GM12878 (cell line): Measurements from ENCODE around the gene SCARF1. TPM values are rescaled to one million over a fixed set of nuclear protein-coding genes. Genes with fewer than 3 reads are reported as not detected.
A peak's percentile ranks its signal among the peaks of the same experiment; 100 is the strongest.

Source experiments
- ATAC-seq: fragments of 200-7000 bp; cut with Tn5 transposase; 3 replicates; pipeline ENCODE4 v1.9.1; 2020; ENCODE audit warnings: mild to moderate bottlenecking, moderate library complexity
- BruUV-seq: library from RNA; stranded (reverse); fragments of 400-500 nt; replicated peaks from 2 replicates; lab custom pipeline; 2021; lab: Mats Ljungman, UMichigan
- CTCF ChIA-PET: fragments of 300-600 bp; sonication (Branson Sonifier 250); formaldehyde crosslinking; extraction: SDS; loops from one replicate; lab custom pipeline; 2021; ENCODE audit warnings: inconsistent platforms; lab: Yijun Ruan, JAX
- POLR2A ChIA-PET: fragments of 350-600 bp; formaldehyde crosslinking; extraction: SDS; loops from one replicate; lab custom pipeline; 2021; ENCODE audit warnings: inconsistent platforms; lab: Charles Lee
- RAD21 ChIA-PET: fragments of 300-600 bp; sonication (Branson Sonifier 250); formaldehyde crosslinking; loops from one replicate; lab custom pipeline; 2023; ENCODE audit warnings: antibody characterized with exemption; ENCODE audit not compliant: unreplicated experiment; lab: Charles Lee
- SMC1A ChIA-PET: fragments of 300-600 bp; sonication (Branson Sonifier 250); formaldehyde crosslinking; loops from one replicate; lab custom pipeline; 2023; ENCODE audit not compliant: unreplicated experiment, uncharacterized antibody; lab: Charles Lee
- DNase-seq: peaks from one replicate; pipeline ENCODE4 v3.0.0-alpha.2; 2011; ENCODE audit warnings: low read depth, low spot score
- FAIRE-seq: peaks from 3 replicates; lab custom pipeline; 2011; peaks lifted over from hg19 to GRCh38; lab: Jason Lieb, UNC
- H2AFZ ChIP-seq: 2 replicates; pipeline ENCODE4 v1.6.0; 2011; ENCODE audit warnings: low read depth, low read length, control low read depth; ENCODE audit not compliant: control insufficient read depth
- H3K27ac ChIP-seq: 2 replicates; pipeline ENCODE4 v1.5.1; 2011; ENCODE audit warnings: control low read depth; ENCODE audit not compliant: control insufficient read depth, insufficient read depth
- H3K27me3 ChIP-seq, 2 experiments: replicated peaks in 1 of 2; 2 replicates each; pipeline versions ENCODE4 v1.6.0 to v1.6.1; 2011; ENCODE audit warnings: low read length in 1 of 2; ENCODE audit not compliant: control insufficient read depth in 2 of 2, insufficient read depth in 2 of 2
- H3K36me3 ChIP-seq, 2 experiments: 2 replicates each; pipeline ENCODE4 v1.5.1; 2011; ENCODE audit warnings: low read length in 1 of 2; ENCODE audit not compliant: control insufficient read depth in 2 of 2, insufficient read depth in 2 of 2
- H3K4me1 ChIP-seq: 2 replicates; pipeline ENCODE4 v1.6.1; 2011; ENCODE audit warnings: mild to moderate bottlenecking, low read length, moderate library complexity, mixed read lengths; ENCODE audit not compliant: control insufficient read depth, insufficient read depth
- H3K4me2 ChIP-seq: 2 replicates; pipeline ENCODE4 v1.6.0; 2011; ENCODE audit warnings: control low read depth; ENCODE audit not compliant: control insufficient read depth, insufficient read depth
- H3K4me3 ChIP-seq: fragments of 200-600 bp; sonication (generic); 2 replicates; pipeline ENCODE4 v1.5.1; 2016
- H3K79me2 ChIP-seq: 2 replicates; pipeline ENCODE4 v1.6.0; 2011; ENCODE audit warnings: low read length; ENCODE audit not compliant: control insufficient read depth, insufficient read depth
- H3K9ac ChIP-seq: 2 replicates; pipeline ENCODE4 v1.8.0; 2011; ENCODE audit warnings: low read length, control low read depth, mixed read lengths; ENCODE audit not compliant: control insufficient read depth, insufficient read depth
- H3K9me3 ChIP-seq: replicated peaks from 3 replicates; pipeline ENCODE4 v1.5.1; 2011; ENCODE audit warnings: mild to moderate bottlenecking, low read length; ENCODE audit not compliant: control insufficient read depth, insufficient read depth
- H4K20me1 ChIP-seq: 2 replicates; pipeline ENCODE4 v1.6.0; 2011; ENCODE audit not compliant: control insufficient read depth, insufficient read depth
- BACH1 ChIP-seq: fragments of 450-650 bp; IDR thresholded peaks from 2 replicates; pipeline ENCODE4 v1.6.1; 2017; ENCODE audit warnings: mild to moderate bottlenecking, borderline replicate concordance
- BHLHE40 ChIP-seq, 2 experiments: fragments of 450-650 bp in 1 of 2; IDR thresholded peaks; 2 replicates each; pipeline ENCODE4 v1.6.1; 2011 to 2017; ENCODE audit warnings: low read depth in 2 of 2, borderline replicate concordance in 1 of 2, improper control_type of control experiment in 1 of 2, low read length in 1 of 2, mild to moderate bottlenecking in 1 of 2
- DPF2 ChIP-seq: fragments of 450-650 bp; IDR thresholded peaks from 2 replicates; pipeline ENCODE4 v1.6.1; 2017; ENCODE audit warnings: mild to moderate bottlenecking
- ELK1 ChIP-seq: IDR thresholded peaks from 2 replicates; pipeline ENCODE4 v1.6.1; 2012; ENCODE audit warnings: low read depth, low read length, improper control_type of control experiment
- MYC ChIP-seq: IDR thresholded peaks from 2 replicates; pipeline ENCODE4 v1.6.1; 2011; ENCODE audit warnings: mild to moderate bottlenecking, low read length, moderate library complexity, inconsistent platforms; ENCODE audit not compliant: insufficient read depth, insufficient replicate concordance, insufficient read length, severe bottlenecking
- NKRF ChIP-seq: fragments of 450-650 bp; conservative IDR thresholded peaks from 2 replicates; pipeline ENCODE4 v1.6.1; 2017; ENCODE audit warnings: mild to moderate bottlenecking, moderate library complexity
- NR2F1 ChIP-seq: fragments of 450-650 bp; conservative IDR thresholded peaks from 2 replicates; pipeline ENCODE4 v1.6.1; 2017; ENCODE audit warnings: mild to moderate bottlenecking
- POLR2A ChIP-seq: IDR thresholded peaks from 2 replicates; pipeline ENCODE4 v1.6.1; 2011; ENCODE audit warnings: low read depth, mild to moderate bottlenecking, low read length
- RAD51 ChIP-seq: fragments of 450-650 bp; IDR thresholded peaks from 2 replicates; pipeline ENCODE4 v1.6.1; 2016; ENCODE audit warnings: moderate library complexity, mild to moderate bottlenecking, inconsistent platforms
- RFX5 ChIP-seq: IDR thresholded peaks from 2 replicates; pipeline ENCODE4 v1.6.1; 2011; ENCODE audit warnings: low read depth, low read length, improper control_type of control experiment
- SIX5 ChIP-seq: IDR thresholded peaks from 2 replicates; pipeline ENCODE4 v1.6.1; 2011; ENCODE audit warnings: mild to moderate bottlenecking, low read depth, low read length, moderate library complexity; ENCODE audit not compliant: severe bottlenecking
- SMARCA5 ChIP-seq: fragments of 450-650 bp; IDR thresholded peaks from 2 replicates; pipeline ENCODE4 v1.6.1; 2017; ENCODE audit warnings: mild to moderate bottlenecking
- ZNF207 ChIP-seq: fragments of 450-650 bp; IDR thresholded peaks from 2 replicates; pipeline ENCODE4 v1.6.1; 2014; ENCODE audit warnings: antibody characterized with exemption, mild to moderate bottlenecking, borderline replicate concordance
- ZNF217 ChIP-seq: fragments of 450-650 bp; IDR thresholded peaks from 2 replicates; pipeline ENCODE4 v1.6.1; 2017; ENCODE audit warnings: antibody characterized with exemption, mild to moderate bottlenecking
- ZNF687 ChIP-seq: fragments of 450-650 bp; IDR thresholded peaks from 2 replicates; pipeline ENCODE4 v1.6.1; 2017; ENCODE audit warnings: mild to moderate bottlenecking, moderate library complexity
- WGBS: methylation state at CpG from one replicate; pipeline ENCODE4 v1.1.6; 2016; ENCODE audit warnings: low lambda C conversion rate; ENCODE audit not compliant: insufficient replicate concordance, insufficient coverage; ENCODE audit errors: missing lambda C conversion rate; 5-methylcytosine and 5-hydroxymethylcytosine counted together
- in situ Hi-C: fragments of 300-500 bp; cut with MboI; formaldehyde crosslinking; loops from 9 replicates; pipeline ENCODE4 v1.14.3; 2018; ENCODE audit warnings: mixed read lengths
- intact Hi-C: fragments of 100-400 bp; cut with micrococcal nuclease; formaldehyde crosslinking; loops from one replicate; pipeline ENCODE4 v1.14.2; 2022; ENCODE audit not compliant: unreplicated experiment
- polyA plus RNA-seq, 11 experiments: library from polyadenylated mRNA; depleted of rRNA in 4 of 11; unstranded in 6 of 11; stranded (reverse) in 5 of 11; fragments of >200 nt; fragmentation: Nextera tagmentation in 4 of 11; fragmentation: Illumina TruSeq in 1 of 11; extraction: Ambion mirVana in 4 of 11; extraction: Trizol in 1 of 11; gene quantifications; 1 replicate in 1 of 11; 2 replicates in 10 of 11; pipeline versions ENCODE4 v1.2.1 to v1.2.3, GENCODE V29; 2011 to 2016; ENCODE audit warnings: inconsistent platforms in 2 of 11, missing spikeins in 2 of 11, low read depth in 1 of 11
- total RNA-seq, 4 experiments: library from RNA; depleted of rRNA in 3 of 4; stranded (reverse); fragments of >200 nt in 3 of 4; fragmentation: Illumina TruSeq in 1 of 4; extraction: Trizol in 1 of 4; gene quantifications; 2 replicates each; pipeline versions ENCODE4 v1.2.1 to v1.2.3, GENCODE V29; 2013 to 2021

The SCARF1 gene
- total and polyA plus RNA-seq, 10 of the 15 experiments (the other 5 are each of a cell fraction or from before 2014, with no cell fraction given) = 0.10 to 1.7 (median 0.43) TPM

- no peak for TF ChIP-seq SIX5
Measured at GRCh38 chr17:1643999-1644492, 1.5 kb downstream of the SCARF1 start (continued).

GRCh38 chr17:1643293-1643998 lies 2.1 kb downstream of the SCARF1 start:
- RAD21 ChIA-PET = interaction anchor here (1.1 kb wide), 1 partner anchor 78 kb away, joined by 3 read pairs; no protein-coding TSS in a partner anchor
- SMC1A ChIA-PET = no interaction called here
- CTCF ChIA-PET = no interaction called here
- intact Hi-C loops = loop anchor here (10.0 kb wide), 1 partner anchor 369 kb away; the partner anchor contains the start of genes BHLHA9 and TRARG1
- H3K4me1 ChIP-seq = peaks cover 29% of the 10 kb centered on the region
- FAIRE-seq (no peak), ATAC-seq (peak; percentile 32), DNase-seq (no peak)
- no peaks in the 10 kb centered on the region for H3K9me3 ChIP-seq
- BruUV-seq = no TSS peak
- 0% methylated on average over 24 of the region's 90 CpGs for WGBS
- POLR2A ChIA-PET = interaction anchor here (0.6 to 1.4 kb wide), 5 partner anchors 12 to 568 kb away, joined by 3 to 6 read pairs (median 4); no protein-coding TSS in a partner anchor
- H3K4me2 ChIP-seq = peak overlapping the region; percentile 98
- H2AFZ ChIP-seq = peak overlapping the region; percentile 62
- H3K27me3 ChIP-seq = no peaks in the 10 kb centered on the region
- H3K36me3 ChIP-seq = no peaks in the 10 kb centered on the region
- no peaks in the 10 kb centered on the region for H4K20me1 ChIP-seq
- in situ Hi-C loops = no loop called here
- peak overlapping the region; percentile 62 for H3K4me3 ChIP-seq
- H3K9ac ChIP-seq = peak overlapping the region; percentile 80
- peak overlapping the region; percentile 95 for H3K27ac ChIP-seq
- peaks cover 5% of the 10 kb centered on the region for H3K79me2 ChIP-seq
- TF ChIP-seq MYC = peak; percentile 53
- TF ChIP-seq BHLHE40 (IDR thresholded peaks at IDR 0.05; ENCODE audit: borderline replicate concordance in 1 of 2, low read depth in 2 of 2, low read length in 1 of 2) = peak; percentile 68 to 96; a peak in 3 of 4 replicates
- peak; percentile 75 for TF ChIP-seq DPF2
- TF ChIP-seq ZNF207 = peak; percentile 66; the same call in 1 of the 2 replicates
- TF ChIP-seq NKRF = peak; percentile 75
- peak; percentile 52 for TF ChIP-seq POLR2A
- peak; percentile 95 for TF ChIP-seq SMARCA5
- peak; percentile 76 for TF ChIP-seq BACH1
- peak; percentile 67 for TF ChIP-seq ZNF687
- TF ChIP-seq RFX5 = no peak
- TF ChIP-seq ELK1 = no peak
- TF ChIP-seq ZNF217 = peak; percentile 83
- TF ChIP-seq RAD51 = no peak
- TF ChIP-seq NR2F1 = peak; percentile 44; the same call in 1 of the 2 replicates
